Measurements from ENCODE around the gene MCL1.
"Not testable (repeated sequence)": the region's sequence is repeated elsewhere in the genome, so short reads cannot be mapped to it uniquely, and the experiment has no call there.

MCL1 gene

DNA sequence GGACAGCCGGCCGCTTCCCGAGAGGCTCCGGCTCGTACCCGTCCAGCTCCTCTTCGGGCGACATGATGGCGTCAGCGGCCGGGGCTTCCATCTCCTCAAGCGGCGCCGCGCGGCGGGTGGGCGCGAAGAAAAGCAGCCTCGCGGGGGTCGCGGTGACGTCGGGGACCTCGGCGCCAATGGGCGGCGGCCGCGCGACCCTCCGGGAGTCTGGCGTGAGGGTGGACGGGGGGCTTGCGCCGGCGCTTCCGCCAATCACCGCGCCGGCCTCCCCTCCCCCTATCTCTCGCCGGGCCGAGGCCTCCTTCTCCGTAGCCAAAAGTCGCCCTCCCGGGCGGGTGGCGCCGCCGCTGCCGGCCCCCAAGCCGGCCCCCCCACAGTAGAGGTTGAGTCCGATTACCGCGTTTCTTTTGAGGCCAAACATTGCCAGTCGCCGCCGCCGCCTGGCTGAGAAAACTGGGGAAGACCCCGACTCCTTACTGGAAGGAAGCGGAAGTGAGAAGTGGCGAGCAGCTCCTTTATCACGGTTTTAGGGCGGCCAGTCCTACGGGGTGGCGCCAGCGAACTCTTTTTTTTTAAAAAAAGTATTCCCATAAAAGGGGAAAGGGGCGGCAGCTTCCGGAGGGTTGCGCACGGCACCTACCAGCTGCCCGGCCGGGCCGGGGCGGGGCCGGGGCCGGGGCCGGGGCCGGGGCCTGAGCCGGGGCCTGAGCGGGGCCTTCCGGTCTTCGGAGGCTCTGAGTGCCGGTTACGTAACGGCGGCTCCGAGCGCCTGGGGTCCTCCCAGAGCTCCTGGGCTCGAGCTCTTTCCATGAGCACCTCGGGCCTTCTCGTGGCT, at the start of gene MCL1:
MCL1 (minus strand) TSS at position 501 of the 835 bp plus-strand sequence; CDS start at position 421, 80 bp downstream.
- peak; percentile 87 for DNase-seq (ENCODE audit: low spot score)

GRCh38 chr1:150628766-150629114, 49.3 kb upstream of the MCL1 start:
- no peak for DNase-seq (ENCODE audit: low spot score)

DNA sequence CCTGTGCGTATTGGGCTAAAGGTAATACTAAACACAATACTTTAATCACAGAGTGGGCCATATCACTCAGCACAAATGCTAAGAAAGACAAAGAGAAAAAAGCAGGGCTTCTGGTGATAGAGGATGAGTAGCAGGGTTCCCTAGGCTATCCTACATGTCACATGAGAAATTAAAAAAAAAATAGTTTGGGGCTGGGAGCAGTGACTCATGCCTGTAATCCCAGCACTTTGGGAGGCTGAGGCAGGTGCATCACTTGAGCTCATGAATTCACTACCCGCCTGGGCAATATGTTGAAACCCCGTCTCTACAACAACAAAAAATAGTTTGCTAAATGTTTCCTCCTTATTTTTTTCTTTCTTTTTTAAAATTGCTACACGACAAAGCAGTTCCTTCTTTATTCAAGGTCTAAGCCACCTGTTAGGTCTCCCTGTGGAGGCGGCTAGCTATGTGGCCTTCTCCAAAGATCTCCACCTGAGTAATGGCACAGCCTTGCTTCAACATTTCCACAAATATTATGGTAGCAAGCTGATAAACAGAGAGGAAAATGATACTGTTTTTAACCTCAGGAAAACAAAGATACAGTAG, 48.5 kb upstream of the MCL1 start:
- DNase-seq (ENCODE audit: low spot score): no peak

DNA sequence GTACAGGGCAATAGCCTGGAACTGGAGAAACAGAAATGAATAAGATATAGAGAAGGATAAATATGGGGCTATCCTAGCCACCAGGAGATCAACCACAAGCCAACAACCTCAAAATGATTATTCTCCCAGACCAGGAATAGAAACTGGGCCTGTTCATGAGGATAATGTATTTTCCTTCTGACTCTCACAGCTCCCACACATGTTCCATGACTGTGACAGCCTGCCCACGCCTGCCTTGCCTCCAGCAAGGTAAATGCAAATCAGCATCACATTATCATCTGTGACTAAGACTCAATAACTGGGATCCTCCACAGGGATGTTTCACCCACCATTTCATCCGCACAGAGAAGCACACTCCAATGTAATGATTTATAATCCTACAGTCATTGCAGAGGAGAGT, 46.7 kb upstream of the MCL1 start:
- no peak for DNase-seq (ENCODE audit: low spot score)

DNA sequence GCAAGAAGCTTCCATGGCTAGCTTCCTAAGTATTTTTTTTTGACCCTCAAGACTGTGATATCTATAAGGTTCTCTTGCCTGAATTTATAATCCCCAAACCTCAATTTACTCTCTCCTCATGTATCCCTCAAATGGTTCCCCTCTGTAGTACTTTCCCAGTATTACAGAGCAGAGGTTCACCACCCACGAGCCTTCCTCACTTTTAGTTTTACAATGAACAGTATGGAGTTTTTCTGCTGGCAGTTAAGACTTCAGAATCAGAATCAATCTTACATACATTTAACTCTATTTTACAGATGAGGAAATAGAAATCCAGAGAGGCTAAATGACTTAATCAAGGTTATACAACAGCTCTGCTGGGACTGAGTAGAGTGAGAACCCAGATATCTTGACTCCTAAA, 45.1 kb upstream of the MCL1 start:
- not testable (repeated sequence) for DNase-seq (ENCODE audit: low spot score)

GRCh38 chr1:150624134-150624533, 44.7 kb upstream of the MCL1 start:
- not testable (repeated sequence) for DNase-seq (ENCODE audit: low spot score)

GRCh38 chr1:150622303-150622975, 43.0 kb upstream of the MCL1 start:
- no peak for DNase-seq (ENCODE audit: low spot score)

DNA sequence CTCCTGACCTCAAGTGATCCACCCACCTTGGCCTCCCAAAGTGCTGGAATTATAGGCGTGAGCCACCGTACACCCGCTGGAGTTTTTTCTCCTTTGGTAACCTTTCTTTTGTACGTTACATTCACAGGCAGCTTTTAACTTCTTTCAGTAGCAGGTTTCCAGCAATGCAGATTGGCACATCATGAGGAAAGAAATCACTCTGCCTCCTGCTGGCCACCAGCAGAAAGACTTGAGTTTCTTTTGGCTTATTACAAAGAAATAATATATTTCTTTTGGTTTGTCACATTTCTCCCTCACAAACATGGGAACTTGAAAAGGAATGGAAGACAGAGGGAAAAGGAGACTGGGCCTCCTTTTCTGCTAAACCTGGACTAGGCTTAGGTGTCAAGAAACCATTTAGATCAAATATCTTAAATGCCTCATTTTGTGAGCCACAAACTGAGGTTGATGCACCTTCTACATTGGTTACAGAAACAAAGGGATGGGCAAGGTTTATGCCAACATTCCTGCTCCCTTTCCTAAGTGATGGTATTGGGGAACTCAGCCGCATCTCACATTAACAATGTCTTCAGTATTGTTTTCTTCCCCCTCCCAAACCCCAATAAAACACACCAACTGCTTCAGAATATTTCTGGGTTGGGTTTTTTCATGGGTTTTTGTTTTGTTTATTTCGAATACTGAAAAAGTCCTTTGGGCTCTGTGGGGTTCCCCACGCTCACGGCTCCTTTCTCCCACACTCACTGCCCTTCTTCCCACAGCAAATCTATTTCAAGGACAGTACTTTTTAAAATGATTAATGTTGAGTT, 42.3 kb upstream of the MCL1 start:
- peak; percentile 67 for DNase-seq (ENCODE audit: low spot score)

DNA sequence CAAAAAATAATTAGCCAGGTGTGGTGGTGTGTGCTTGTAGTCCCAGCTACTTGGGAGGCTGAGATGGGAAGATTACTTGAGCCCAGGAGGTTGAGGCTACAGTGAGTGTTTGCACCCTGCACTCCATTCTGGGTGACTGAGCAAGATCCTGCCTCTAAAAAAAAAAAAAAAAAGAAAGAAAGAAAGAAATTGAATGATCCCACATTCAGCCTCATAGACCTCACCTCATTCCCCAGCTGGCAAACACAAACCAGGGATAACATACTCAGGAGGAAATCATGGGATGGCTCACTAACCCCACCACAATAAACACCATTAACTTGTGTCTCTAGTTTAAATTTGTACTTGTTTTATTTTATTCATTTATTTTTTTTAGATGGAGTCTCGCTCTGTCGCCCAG, 41.5 kb upstream of the MCL1 start:
- no peak for DNase-seq (ENCODE audit: low spot score)

DNA sequence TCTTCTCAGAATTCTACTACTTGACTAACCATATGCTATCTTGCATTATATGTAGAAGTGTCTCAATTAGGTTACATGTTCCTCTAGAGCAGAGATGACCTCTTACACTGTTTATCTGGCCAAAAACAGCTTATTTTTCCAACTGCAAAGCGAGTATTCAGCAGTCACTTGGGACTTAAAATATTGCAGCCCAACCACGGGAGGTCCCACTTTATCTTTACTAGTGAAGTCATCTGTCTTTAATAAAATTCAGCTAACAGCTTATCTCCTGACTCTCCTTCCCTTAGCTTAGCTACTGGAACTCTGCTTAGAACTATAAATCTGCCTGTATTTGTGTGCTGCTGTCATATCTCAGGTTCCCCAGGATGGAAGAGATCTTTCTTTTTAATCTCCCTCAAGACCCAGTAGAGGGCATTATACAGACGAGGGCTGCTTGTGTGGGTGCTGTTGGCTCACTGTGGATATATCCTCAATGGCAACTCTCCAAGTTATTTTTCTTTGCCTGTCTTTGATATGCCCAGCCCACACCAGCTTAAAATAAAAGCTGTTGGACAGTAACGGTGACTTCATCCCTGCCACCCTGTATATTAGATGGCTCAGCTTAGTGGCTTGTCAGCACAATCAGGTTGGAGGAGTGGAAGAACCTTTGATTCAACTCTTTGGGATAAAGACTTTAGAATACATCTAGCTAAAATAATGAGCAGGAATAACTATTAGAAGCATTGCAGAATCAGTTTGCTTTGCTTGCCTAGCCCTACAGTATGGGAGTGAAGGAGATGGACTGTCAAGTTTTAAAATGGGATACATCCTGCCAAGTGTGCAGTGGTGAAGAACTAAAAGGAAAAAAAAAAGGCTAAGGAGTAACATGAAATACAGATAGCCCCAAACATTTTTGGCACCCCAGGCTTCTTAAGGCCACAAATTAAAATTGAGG, 40.4 kb upstream of the MCL1 start:
- DNase-seq (ENCODE audit: low spot score): peak; percentile 66

DNA sequence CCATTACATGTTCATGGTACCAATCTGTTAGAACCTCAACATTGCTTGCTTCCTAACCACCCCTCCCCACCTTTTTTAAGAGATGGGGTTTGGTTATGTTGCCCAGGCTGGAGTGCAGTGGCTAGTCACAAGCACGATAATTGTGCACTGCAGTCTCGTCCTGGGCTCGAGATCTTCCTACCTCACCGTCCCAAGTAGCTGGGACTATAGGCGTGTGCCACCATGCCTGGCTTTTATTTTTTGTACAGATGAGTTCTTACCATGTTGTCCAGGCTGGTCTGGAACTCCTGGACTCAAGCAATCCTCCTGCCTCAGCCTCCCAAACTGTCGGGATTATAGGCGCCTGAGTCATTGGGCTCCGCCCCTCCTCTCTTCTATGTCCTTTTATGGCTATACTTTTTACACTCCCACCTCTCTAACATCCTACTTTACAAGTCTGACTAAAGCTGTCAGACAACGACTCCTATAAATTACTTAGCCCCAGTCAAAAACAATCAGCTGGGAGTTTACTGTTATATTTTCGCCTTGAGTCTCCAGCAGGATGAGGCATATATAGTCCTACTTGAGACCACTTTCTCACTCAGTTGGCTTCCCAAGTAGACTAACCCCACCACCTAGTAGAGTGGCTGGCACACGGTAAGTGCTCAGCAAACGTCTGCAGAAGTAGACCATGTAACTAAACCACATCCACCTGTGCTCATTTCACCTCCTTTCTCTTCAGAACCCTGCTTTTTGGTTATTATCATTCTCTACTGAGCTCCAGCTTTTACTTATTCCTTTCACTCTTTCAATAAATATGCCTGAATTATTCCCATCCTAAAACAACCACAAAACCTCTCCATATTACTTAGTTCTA, 36.2 kb upstream of the MCL1 start:
- DNase-seq (ENCODE audit: low spot score): no peak

DNA sequence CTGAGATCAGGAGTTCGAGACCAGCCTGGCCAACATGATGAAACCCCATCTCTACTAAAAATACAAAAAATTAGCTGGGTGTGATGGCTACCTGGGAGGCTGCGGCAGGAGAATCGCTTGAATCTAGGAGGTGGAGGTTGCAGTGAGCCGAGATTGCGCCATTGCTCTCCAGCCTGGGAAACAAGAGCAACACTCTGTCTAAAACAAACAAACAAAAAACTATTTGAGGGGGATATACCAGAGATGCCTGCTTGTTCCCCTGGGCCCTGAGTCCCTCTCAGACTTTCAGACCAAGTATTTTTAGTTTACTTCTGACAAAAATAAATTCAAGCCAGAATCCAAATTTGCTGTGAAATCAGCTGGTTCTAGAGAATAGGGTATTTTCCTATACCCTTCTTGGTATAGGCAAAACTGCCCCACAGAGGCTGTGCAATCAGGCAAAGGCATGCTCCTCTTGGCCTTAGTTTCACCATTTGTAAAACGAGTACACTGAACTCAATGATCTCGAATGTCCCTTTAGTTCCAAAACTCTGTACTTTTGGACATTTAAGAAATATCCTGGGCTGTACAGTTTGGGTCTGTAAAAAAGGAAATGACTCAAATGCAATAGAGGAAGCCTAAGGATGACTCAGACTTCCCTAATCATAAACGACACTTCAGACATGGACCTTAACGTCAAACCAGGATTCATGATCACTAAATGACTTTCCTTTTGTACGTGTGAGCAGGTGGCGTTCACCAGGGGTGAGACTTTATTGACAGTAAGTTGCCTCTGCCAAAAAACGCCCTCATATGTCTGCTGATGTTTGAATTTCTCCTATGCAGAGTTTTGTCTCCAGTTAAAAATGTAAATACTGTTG, 33.9 kb upstream of the MCL1 start:
- peak; percentile 62 for DNase-seq (ENCODE audit: low spot score)

GRCh38 chr1:150612014-150612345, 32.6 kb upstream of the MCL1 start:
- DNase-seq (ENCODE audit: low spot score): no peak

GRCh38 chr1:150610576-150610975, 31.2 kb upstream of the MCL1 start:
- no peak for DNase-seq (ENCODE audit: low spot score)

GRCh38 chr1:150609732-150610131, 30.3 kb upstream of the MCL1 start:
- DNase-seq (ENCODE audit: low spot score): no peak

GRCh38 chr1:150606463-150607142, 27.2 kb upstream of the MCL1 start:
- DNase-seq (ENCODE audit: low spot score): no peak

DNA sequence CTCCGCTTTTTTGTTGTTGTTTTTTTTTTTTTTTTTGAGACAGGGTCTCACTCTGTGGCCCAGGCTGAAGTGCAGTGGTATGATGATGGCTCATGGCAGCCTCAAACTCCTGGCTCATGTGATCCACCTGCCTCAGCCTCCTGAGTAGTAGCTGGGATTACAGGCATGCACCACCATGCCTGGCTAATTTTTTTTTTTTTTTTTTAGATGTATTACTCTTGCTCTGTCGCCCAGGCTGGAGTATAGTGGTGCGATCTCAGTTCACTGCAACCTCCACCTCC, 26.0 kb upstream of the MCL1 start:
- not testable (repeated sequence) for DNase-seq (ENCODE audit: low spot score)

GRCh38 chr1:150604226-150604588, 24.8 kb upstream of the MCL1 start:
- DNase-seq (ENCODE audit: low spot score): no peak

GRCh38 chr1:150603711-150604110, 24.3 kb upstream of the MCL1 start:
- DNase-seq (ENCODE audit: low spot score): no peak
